ENCODE results near the gene LAMC3.

- TF ChIP-seq CTCF (IDR thresholded peaks at IDR 0.05) (no peak), POLR2A (IDR thresholded peaks at IDR 0.05) (no peak), EP300 (IDR thresholded peaks at IDR 0.05; ENCODE audit: low read depth) (no peak), POLR2AphosphoS5 (IDR thresholded peaks at IDR 0.05) (no peak)
These were observed 11.9 kb downstream of the LAMC3 start for GRCh38 chr9:131020862-131021261.
